ENCODE data around the gene SYT17.

DNA sequence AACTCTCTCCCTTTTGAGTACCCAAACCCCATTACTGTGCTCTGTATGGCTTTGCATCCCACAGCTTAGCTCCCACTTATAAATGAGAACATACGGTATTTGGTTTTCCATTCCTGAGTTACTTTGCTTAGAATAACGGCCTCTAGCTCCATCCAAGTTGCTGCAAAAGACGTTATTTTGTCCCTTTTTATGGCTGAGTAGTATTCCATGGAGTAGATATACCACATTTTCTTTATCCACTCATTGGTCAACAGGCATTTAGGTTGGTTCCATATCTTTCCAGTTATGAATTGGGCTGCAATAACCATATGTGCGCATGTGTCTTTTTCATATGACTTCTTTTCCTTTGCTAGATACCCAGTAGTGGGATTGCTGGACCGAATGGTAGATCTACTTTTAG is 19.9 kb upstream of the SYT17 start:
- TF ChIP-seq POLR2AphosphoS5 (IDR thresholded peaks at IDR 0.05; ENCODE audit: low read depth, low read length) (no peak), TAF1 (IDR thresholded peaks at IDR 0.05; ENCODE audit: borderline replicate concordance, insufficient read depth, low read length) (no peak)
